Hematopoietic multipotent progenitor cell treated with erythropoietin and hydrocortisone succinate and interleukin-3 and kit ligand, for 6 days (in vitro differentiated cells): ENCODE measurements around the gene TEX44.
"Not testable (repeated sequence)": the region's sequence is repeated elsewhere in the genome, so short reads cannot be mapped to it uniquely, and the experiment has no call there.

Source experiments
- DNase-seq: peaks from one replicate; pipeline ENCODE4 v3.0.0-alpha.2; 2015

Gene TEX44

GRCh38 chr2:231573096-231573495 lies 19.6 kb upstream of the TEX44 start:
- no peak for DNase-seq

GRCh38 chr2:231573698-231574421 lies 18.8 kb upstream of the TEX44 start:
- DNase-seq = no peak

GRCh38 chr2:231575612-231576256 lies 16.9 kb upstream of the TEX44 start:
- no peak for DNase-seq

GRCh38 chr2:231576465-231576864 lies 16.2 kb upstream of the TEX44 start:
- no peak for DNase-seq

GRCh38 chr2:231578655-231579054 lies 14.0 kb upstream of the TEX44 start:
- not testable (repeated sequence) for DNase-seq

GRCh38 chr2:231579560-231579959 lies 13.1 kb upstream of the TEX44 start:
- DNase-seq = no peak

GRCh38 chr2:231581328-231581727 lies 11.3 kb upstream of the TEX44 start:
- no peak for DNase-seq

GRCh38 chr2:231583982-231584381 lies 8.7 kb upstream of the TEX44 start:
- DNase-seq = no peak

- DNase-seq = not testable (repeated sequence)
These were observed 4.9 kb upstream of the TEX44 start for GRCh38 chr2:231587744-231588143.

- no peak for DNase-seq
These were observed 3.0 kb upstream of the TEX44 start for GRCh38 chr2:231589656-231590055.

GRCh38 chr2:231590614-231591013 lies 2.0 kb upstream of the TEX44 start:
- no peak for DNase-seq

- DNase-seq = no peak
These were observed 1.0 kb downstream of the TEX44 start for GRCh38 chr2:231593666-231594065.

GRCh38 chr2:231597014-231597611 lies 4.4 kb downstream of the TEX44 start:
- no peak for DNase-seq

GRCh38 chr2:231597627-231598026 lies 5.0 kb downstream of the TEX44 start:
- DNase-seq = no peak

GRCh38 chr2:231600619-231601355 lies 8.1 kb downstream of the TEX44 start:
- no peak for DNase-seq

GRCh38 chr2:231601356-231602229 lies 8.9 kb downstream of the TEX44 start:
- peak; percentile 95 for DNase-seq

- no peak for DNase-seq
These were observed 10.3 kb downstream of the TEX44 start for GRCh38 chr2:231602859-231603467.

- DNase-seq = no peak
These were observed 11.5 kb downstream of the TEX44 start for GRCh38 chr2:231604101-231604684.

- peak; percentile 96 for DNase-seq
These were observed 12.3 kb downstream of the TEX44 start for GRCh38 chr2:231604685-231605606.

- DNase-seq = no peak
These were observed 13.0 kb downstream of the TEX44 start for GRCh38 chr2:231605607-231606091.
